ENCODE results near the gene KRTAP10-8. TPM values are rescaled to one million over a fixed set of nuclear protein-coding genes. Genes with fewer than 3 reads are reported as not detected.
"Not testable (repeated sequence)": the region's sequence is repeated elsewhere in the genome, so short reads cannot be mapped to it uniquely, and the experiment has no call there.

The KRTAP10-8 gene
- total RNA-seq, 1 donor from 2014 or later: not detected

- peaks cover 36% of the 10 kb centered on the region for H3K9me3 Mint-ChIP-seq (ENCODE audit: low read depth)
- TF ChIP-seq, protein P1, sequence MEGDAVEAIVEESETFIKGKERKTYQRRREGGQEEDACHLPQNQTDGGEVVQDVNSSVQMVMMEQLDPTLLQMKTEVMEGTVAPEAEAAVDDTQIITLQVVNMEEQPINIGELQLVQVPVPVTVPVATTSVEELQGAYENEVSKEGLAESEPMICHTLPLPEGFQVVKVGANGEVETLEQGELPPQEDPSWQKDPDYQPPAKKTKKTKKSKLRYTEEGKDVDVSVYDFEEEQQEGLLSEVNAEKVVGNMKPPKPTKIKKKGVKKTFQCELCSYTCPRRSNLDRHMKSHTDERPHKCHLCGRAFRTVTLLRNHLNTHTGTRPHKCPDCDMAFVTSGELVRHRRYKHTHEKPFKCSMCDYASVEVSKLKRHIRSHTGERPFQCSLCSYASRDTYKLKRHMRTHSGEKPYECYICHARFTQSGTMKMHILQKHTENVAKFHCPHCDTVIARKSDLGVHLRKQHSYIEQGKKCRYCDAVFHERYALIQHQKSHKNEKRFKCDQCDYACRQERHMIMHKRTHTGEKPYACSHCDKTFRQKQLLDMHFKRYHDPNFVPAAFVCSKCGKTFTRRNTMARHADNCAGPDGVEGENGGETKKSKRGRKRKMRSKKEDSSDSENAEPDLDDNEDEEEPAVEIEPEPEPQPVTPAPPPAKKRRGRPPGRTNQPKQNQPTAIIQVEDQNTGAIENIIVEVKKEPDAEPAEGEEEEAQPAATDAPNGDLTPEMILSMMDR (IDR thresholded peaks at IDR 0.05): no peak
- no peak overlapping the region for H3K27ac Mint-ChIP-seq (ENCODE audit: unreplicated experiment)
- no peak overlapping the region for H3K4me3 Mint-ChIP-seq (ENCODE audit: unreplicated experiment)
- peaks cover 4% of the 10 kb centered on the region for H3K36me3 Mint-ChIP-seq (ENCODE audit: low read depth)
- peaks cover 41% of the 10 kb centered on the region for H3K27me3 Mint-ChIP-seq (ENCODE audit: low read depth)
- H3K4me1 Mint-ChIP-seq (ENCODE audit: low read depth): no peaks in the 10 kb centered on the region
- no peak for DNase-seq (ENCODE audit: low spot score)
Observed at GRCh38 chr21:44640761-44641160, 28.9 kb downstream of the KRTAP10-8 start.

- no peak overlapping the region for H3K27ac Mint-ChIP-seq (ENCODE audit: unreplicated experiment)
- peaks cover 36% of the 10 kb centered on the region for H3K27me3 Mint-ChIP-seq (ENCODE audit: low read depth)
- H3K4me3 Mint-ChIP-seq (ENCODE audit: unreplicated experiment): no peak overlapping the region
- peaks cover 36% of the 10 kb centered on the region for H3K9me3 Mint-ChIP-seq (ENCODE audit: low read depth)
- TF ChIP-seq, protein P1 (IDR thresholded peaks at IDR 0.05): no peak
- no peak for DNase-seq (ENCODE audit: low spot score)
- H3K36me3 Mint-ChIP-seq (ENCODE audit: low read depth): peaks cover 6% of the 10 kb centered on the region
- H3K4me1 Mint-ChIP-seq (ENCODE audit: low read depth): no peaks in the 10 kb centered on the region
Observed at GRCh38 chr21:44643741-44644310, 31.9 kb downstream of the KRTAP10-8 start.

GRCh38 chr21:44644878-44645277, 33.0 kb downstream of the KRTAP10-8 start:
- peaks cover 36% of the 10 kb centered on the region for H3K9me3 Mint-ChIP-seq (ENCODE audit: low read depth)
- no peak overlapping the region for H3K4me3 Mint-ChIP-seq (ENCODE audit: unreplicated experiment)
- TF ChIP-seq, protein P1 (IDR thresholded peaks at IDR 0.05): no peak
- no peaks in the 10 kb centered on the region for H3K4me1 Mint-ChIP-seq (ENCODE audit: low read depth)
- H3K27ac Mint-ChIP-seq (ENCODE audit: unreplicated experiment): no peak overlapping the region
- peaks cover 6% of the 10 kb centered on the region for H3K36me3 Mint-ChIP-seq (ENCODE audit: low read depth)
- no peak for DNase-seq (ENCODE audit: low spot score)
- H3K27me3 Mint-ChIP-seq (ENCODE audit: low read depth): peaks cover 30% of the 10 kb centered on the region

GRCh38 chr21:44646366-44647221, 34.7 kb downstream of the KRTAP10-8 start, which contains the start of gene KRTAP10-11:
Gene KRTAP10-11, plus strand, starts transcription at chr21:44646414. Its CDS starts 45 bp downstream, at chr21:44646459.
- Mint-ChIP-seq H3K9me3 (ENCODE audit: low read depth) (peaks cover 28% of the 10 kb centered on the region), H3K27me3 (ENCODE audit: low read depth) (peaks cover 24% of the 10 kb centered on the region)
- DNase-seq (ENCODE audit: low spot score); H3K4me1 Mint-ChIP-seq (ENCODE audit: low read depth); H3K36me3 Mint-ChIP-seq (ENCODE audit: low read depth); H3K27ac Mint-ChIP-seq (ENCODE audit: unreplicated experiment); H3K4me3 Mint-ChIP-seq (ENCODE audit: unreplicated experiment): not testable (repeated sequence)

DNA sequence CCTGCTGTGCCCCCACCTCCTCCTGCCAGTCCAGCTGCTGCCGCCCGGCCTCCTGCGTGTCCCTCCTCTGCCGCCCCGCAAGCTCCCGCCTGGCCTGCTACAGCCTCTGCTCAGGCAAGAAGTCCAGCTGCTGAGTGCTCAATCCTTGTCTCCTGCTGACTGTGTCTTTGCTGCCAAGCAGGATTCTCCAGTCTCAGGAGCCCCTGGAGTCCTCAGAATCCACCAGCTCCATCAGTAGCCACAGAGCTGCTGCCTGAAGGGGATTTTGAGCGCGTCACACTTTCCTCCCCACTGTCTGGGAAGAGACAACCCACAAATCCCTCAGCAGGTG, 35.3 kb downstream of the KRTAP10-8 start:
- Mint-ChIP-seq H3K27me3 (ENCODE audit: low read depth) (peaks cover 22% of the 10 kb centered on the region), H3K4me3 (ENCODE audit: unreplicated experiment) (no peak overlapping the region), H3K27ac (ENCODE audit: unreplicated experiment) (no peak overlapping the region), H3K9me3 (ENCODE audit: low read depth) (peaks cover 26% of the 10 kb centered on the region), H3K36me3 (ENCODE audit: low read depth) (peaks cover 6% of the 10 kb centered on the region), H3K4me1 (ENCODE audit: low read depth) (no peaks in the 10 kb centered on the region)
- no peak for DNase-seq (ENCODE audit: low spot score)
- TF ChIP-seq, protein P1 (IDR thresholded peaks at IDR 0.05): no peak
